Measurements from ENCODE around the gene LSMEM2. TPM values are rescaled to one million over a fixed set of nuclear protein-coding genes. Genes with fewer than 3 reads are reported as not detected.

The LSMEM2 gene
- total and polyA plus RNA-seq, 9 of the 15 experiments (the other 6 are each of a cell fraction or from before 2014, with no cell fraction given), result not detected

GRCh38 chr3:50276762-50277101 is 2.2 kb upstream of the LSMEM2 start (continued):
- no peak for TF ChIP-seq ZNF609 (CRISPR knock-in tag; IDR thresholded peaks at IDR 0.05; ENCODE audit: borderline replicate concordance)
- TF ChIP-seq ETS1 (conservative IDR thresholded peaks at IDR 0.05; ENCODE audit: control insufficient read depth, low read depth, low read length), result no peak

GRCh38 chr3:50278123-50278879 is 586 bp upstream of the LSMEM2 start:
- Histone ChIP-seq H3K4me2 (ENCODE audit: insufficient read depth, low read length) (no peak overlapping the region), H3K36me3 (ENCODE audit: control insufficient read depth, insufficient read depth, low read length) (no peaks in the 10 kb centered on the region), H3K27ac (ENCODE audit: extremely low read depth, low read depth, low read length) (no peak overlapping the region), H3K4me1 (replicated peaks in 1 of 2; ENCODE audit: control insufficient read depth in 2 of 2, insufficient read depth in 2 of 2, low read length in 2 of 2) (peaks cover under 1 to 28% of the 10 kb centered on the region in 2 experiments; a peak in 3 of 5 replicates), H2AFZ (ENCODE audit: low read depth, low read length) (no peak overlapping the region), H3K27me3 (ENCODE audit: control insufficient read depth in 2 of 2, insufficient read depth in 2 of 2, low read length in 2 of 2) (no peaks in the 10 kb centered on the region), H3K4me3 (no peak overlapping the region), H3K9me1 (ENCODE audit: control insufficient read depth, insufficient read depth, low read length) (no peaks in the 10 kb centered on the region), H3K9ac (ENCODE audit: insufficient read depth in 1 of 2, low read depth in 2 of 2, low read length in 2 of 2) (peak overlapping the region in 1 of 2 experiments; percentile 35; a peak in 2 of 4 replicates), H3K9me3 (replicated peaks; ENCODE audit: control insufficient read depth, insufficient read depth, low read depth, low read length) (no peaks in the 10 kb centered on the region), H3K79me2 (ENCODE audit: control insufficient read depth, insufficient read depth, low read length) (no peaks in the 10 kb centered on the region), H4K20me1 (replicated peaks; ENCODE audit: control insufficient read depth, insufficient read depth, low read length) (no peaks in the 10 kb centered on the region)
- ATAC-seq (no peak), FAIRE-seq (no peak), DNase-seq (ENCODE audit: extremely low read depth in 1 of 4, low spot score in 3 of 4) (no peak)
- WGBS (ENCODE audit: insufficient coverage, low coverage, missing lambda C conversion rate), result 0% methylated on average over 3 of the region's 4 CpGs
- CTCF ChIA-PET (ENCODE audit: low intra/inter-chr PET ratio), result no interaction called here
- BruUV-seq (replicated peaks), result no TSS peak
- POLR2A ChIA-PET, result interaction anchor here (0.6 to 0.9 kb wide), 4 partner anchors 10 to 35 kb away, joined by 3 to 4 read pairs (median 3); no protein-coding TSS in a partner anchor
- in situ Hi-C loops (cut with MboI) (no loop called here), intact Hi-C loops (cut with micrococcal nuclease) (no loop called here)
- no peak for TF ChIP-seq ZMIZ1 (IDR thresholded peaks at IDR 0.05; ENCODE audit: low read depth in 2 of 2, low read length in 2 of 2)
